ENCODE results near the gene NAA80.

Gene NAA80

DNA sequence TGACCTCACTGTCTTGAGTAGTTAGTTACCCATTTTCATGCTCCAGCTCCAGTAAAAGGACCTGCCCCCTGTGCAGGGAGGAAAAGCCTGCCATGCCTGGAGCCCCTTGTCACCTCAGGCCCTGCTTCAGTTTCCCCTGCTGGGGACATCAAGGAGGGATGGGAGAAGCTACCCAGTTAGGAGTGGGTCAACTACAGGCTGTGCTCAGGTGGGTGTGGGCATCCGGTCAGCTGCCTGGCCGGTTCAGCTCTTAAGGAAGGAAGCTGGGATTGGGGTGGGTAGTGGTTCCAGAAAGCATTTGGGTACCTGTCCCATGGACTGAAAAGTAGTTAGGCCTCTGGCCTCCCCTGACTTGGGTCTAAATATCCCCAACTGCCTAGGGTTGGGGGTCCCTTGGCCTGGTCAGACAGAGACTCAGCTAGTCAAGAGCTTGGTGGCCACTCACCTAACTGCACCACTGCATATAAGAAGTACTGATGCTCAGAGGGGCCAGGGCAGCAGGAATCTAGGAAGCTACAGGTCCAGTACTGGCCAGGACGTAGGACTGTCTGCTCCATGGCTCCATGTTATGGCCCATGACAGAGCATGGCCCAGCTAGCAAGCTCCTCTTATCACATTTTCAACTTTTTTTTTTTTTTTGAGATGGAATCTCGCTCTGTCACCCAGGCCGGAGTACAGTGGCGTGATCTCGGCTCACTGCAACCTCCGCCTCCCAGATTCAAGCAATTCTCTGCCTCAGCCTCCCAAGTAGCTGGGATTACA lies 19.8 kb downstream of the NAA80 start:
- Histone ChIP-seq H2AFZ (ENCODE audit: low read length) (no peak overlapping the region), H3F3A (ENCODE audit: low read depth) (no peaks in the 10 kb centered on the region), H3K79me2 (ENCODE audit: insufficient read depth, low read length) (no peaks in the 10 kb centered on the region), H4K20me1 (ENCODE audit: insufficient read depth, low read length, poor library complexity, severe bottlenecking) (no peaks in the 10 kb centered on the region), H3K9me2 (replicated peaks; ENCODE audit: low read depth, low read length) (no peaks in the 10 kb centered on the region), H3K4me1 (ENCODE audit: insufficient read depth, low read length, poor library complexity, severe bottlenecking) (no peaks in the 10 kb centered on the region), H3K27me3 (ENCODE audit: insufficient read depth, low read length, poor library complexity, severe bottlenecking) (no peaks in the 10 kb centered on the region), H3K4me3 (ENCODE audit: low read length, poor library complexity, severe bottlenecking) (no peak overlapping the region), H3K9ac (ENCODE audit: low read depth, low read length, poor library complexity, severe bottlenecking) (no peak overlapping the region), H3K4me2 (ENCODE audit: low read depth, low read length, poor library complexity, severe bottlenecking) (no peak overlapping the region), H3K36me3 (ENCODE audit: insufficient read depth, low read length) (no peaks in the 10 kb centered on the region), H3K9me3 (ENCODE audit: insufficient read depth, low read depth, low read length) (no peaks in the 10 kb centered on the region)
- TF ChIP-seq EZH2phosphoT487 (IDR thresholded peaks at IDR 0.05; ENCODE audit: borderline replicate concordance) (no peak), CTCF (conservative IDR thresholded peaks at IDR 0.05; ENCODE audit: low read length) (no peak)

DNA sequence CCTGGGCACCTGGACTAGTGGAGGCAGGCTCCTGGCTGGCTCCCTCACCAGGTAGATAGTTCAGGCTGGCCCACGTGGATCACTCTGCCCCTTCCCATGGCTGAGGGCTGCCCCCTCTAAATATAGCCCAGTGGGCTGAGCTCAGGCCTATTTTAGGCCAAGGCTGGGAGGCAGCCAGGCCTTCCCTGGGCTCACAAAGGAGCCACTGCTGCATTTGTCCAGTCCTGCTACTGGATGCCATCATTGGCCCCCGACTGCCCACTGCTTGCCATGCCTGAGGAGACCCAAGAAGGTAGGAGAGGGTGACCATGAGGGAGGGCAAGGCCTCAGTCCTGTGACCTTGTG lies 20.4 kb downstream of the NAA80 start, which contains the start of gene LSMEM2:
TSS of gene LSMEM2 (plus strand) at position 208 of the 345 bp plus-strand sequence. CDS start at position 235, 27 bp downstream.
- Histone ChIP-seq H3K4me2 (ENCODE audit: low read depth, low read length, poor library complexity, severe bottlenecking) (no peak within 1 kb of the TSS), H3K27me3 (ENCODE audit: insufficient read depth, low read length, poor library complexity, severe bottlenecking) (no peaks in the 10 kb centered on the region), H3F3A (ENCODE audit: low read depth) (no peaks in the 10 kb centered on the region), H4K20me1 (ENCODE audit: insufficient read depth, low read length, poor library complexity, severe bottlenecking) (no peaks in the 10 kb centered on the region), H3K79me2 (ENCODE audit: insufficient read depth, low read length) (no peaks in the 10 kb centered on the region), H3K36me3 (ENCODE audit: insufficient read depth, low read length) (no peaks in the 10 kb centered on the region), H3K9me2 (replicated peaks; ENCODE audit: low read depth, low read length) (no peaks in the 10 kb centered on the region), H3K9me3 (ENCODE audit: insufficient read depth, low read depth, low read length) (no peaks in the 10 kb centered on the region), H2AFZ (ENCODE audit: low read length) (no peak within 1 kb of the TSS), H3K4me1 (ENCODE audit: insufficient read depth, low read length, poor library complexity, severe bottlenecking) (no peaks in the 10 kb centered on the region), H3K9ac (ENCODE audit: low read depth, low read length, poor library complexity, severe bottlenecking) (no peak within 1 kb of the TSS), H3K4me3 (ENCODE audit: low read length, poor library complexity, severe bottlenecking) (no peak within 1 kb of the TSS)
- TF ChIP-seq EZH2phosphoT487 (IDR thresholded peaks at IDR 0.05; ENCODE audit: borderline replicate concordance), result no peak

- no peak overlapping the region for H3K4me2 ChIP-seq (ENCODE audit: low read depth, low read length, poor library complexity, severe bottlenecking)
- no peaks in the 10 kb centered on the region for H3F3A ChIP-seq (ENCODE audit: low read depth)
- TF ChIP-seq CTCF (conservative IDR thresholded peaks at IDR 0.05; ENCODE audit: low read length) (no peak), EZH2phosphoT487 (IDR thresholded peaks at IDR 0.05; ENCODE audit: borderline replicate concordance) (no peak)
- H3K4me3 ChIP-seq (ENCODE audit: low read length, poor library complexity, severe bottlenecking), result no peak overlapping the region
- no peak overlapping the region for H3K9ac ChIP-seq (ENCODE audit: low read depth, low read length, poor library complexity, severe bottlenecking)
- H3K36me3 ChIP-seq (ENCODE audit: insufficient read depth, low read length), result no peaks in the 10 kb centered on the region
- H3K9me3 ChIP-seq (ENCODE audit: insufficient read depth, low read depth, low read length), result no peaks in the 10 kb centered on the region
- no peak overlapping the region for H2AFZ ChIP-seq (ENCODE audit: low read length)
- no peaks in the 10 kb centered on the region for H3K4me1 ChIP-seq (ENCODE audit: insufficient read depth, low read length, poor library complexity, severe bottlenecking)
- no peaks in the 10 kb centered on the region for H3K27me3 ChIP-seq (ENCODE audit: insufficient read depth, low read length, poor library complexity, severe bottlenecking)
- H4K20me1 ChIP-seq (ENCODE audit: insufficient read depth, low read length, poor library complexity, severe bottlenecking), result no peaks in the 10 kb centered on the region
- no peaks in the 10 kb centered on the region for H3K9me2 ChIP-seq (replicated peaks; ENCODE audit: low read depth, low read length)
- no peaks in the 10 kb centered on the region for H3K79me2 ChIP-seq (ENCODE audit: insufficient read depth, low read length)
These were observed 20.9 kb downstream of the NAA80 start for GRCh38 chr3:50278123-50278879.

Measured in Loucy (cell line).